Measurements from ENCODE around the gene TMEM253.

The TMEM253 gene

DNA sequence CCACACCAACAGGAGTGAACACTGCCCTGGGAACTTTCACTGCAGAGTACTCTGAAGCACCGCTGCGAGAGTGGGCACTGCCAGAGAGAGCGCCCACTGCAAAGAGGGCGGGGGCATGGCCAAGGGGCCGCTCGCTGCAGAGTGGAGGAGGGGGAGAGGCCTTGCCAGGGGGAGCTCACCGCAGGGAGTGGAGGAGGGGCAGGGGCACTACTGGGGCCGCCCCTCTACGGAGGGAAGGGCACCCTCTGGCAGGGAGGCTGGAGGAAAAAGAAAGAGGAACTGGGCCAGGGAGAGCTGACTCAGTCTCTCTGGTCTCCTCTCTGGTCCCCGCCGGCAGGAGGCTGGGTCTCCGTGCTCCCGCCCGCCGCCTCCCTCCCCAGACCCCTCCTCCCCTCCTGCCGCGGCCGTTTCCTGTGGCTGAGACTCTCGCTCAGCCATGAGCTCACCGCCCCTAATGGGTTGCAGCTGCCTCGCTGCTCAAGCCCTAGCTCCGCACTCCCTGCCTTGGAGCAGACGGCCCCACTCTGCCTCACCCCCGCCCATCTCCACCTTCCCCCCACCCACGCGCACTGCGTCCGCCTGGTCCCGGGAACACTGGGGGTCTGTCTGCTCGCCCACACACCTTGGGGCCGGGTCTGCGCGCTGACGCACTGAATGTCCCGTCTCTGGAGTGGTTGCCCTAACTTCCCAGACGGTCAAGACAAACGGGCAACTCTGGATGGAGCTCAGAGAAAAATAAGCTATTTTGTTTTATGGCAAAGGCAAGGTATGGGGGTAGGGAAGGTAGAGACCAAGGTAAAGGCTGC lies 29.4 kb upstream of the TMEM253 start:
- DNase-seq, result peak; percentile 83

DNA sequence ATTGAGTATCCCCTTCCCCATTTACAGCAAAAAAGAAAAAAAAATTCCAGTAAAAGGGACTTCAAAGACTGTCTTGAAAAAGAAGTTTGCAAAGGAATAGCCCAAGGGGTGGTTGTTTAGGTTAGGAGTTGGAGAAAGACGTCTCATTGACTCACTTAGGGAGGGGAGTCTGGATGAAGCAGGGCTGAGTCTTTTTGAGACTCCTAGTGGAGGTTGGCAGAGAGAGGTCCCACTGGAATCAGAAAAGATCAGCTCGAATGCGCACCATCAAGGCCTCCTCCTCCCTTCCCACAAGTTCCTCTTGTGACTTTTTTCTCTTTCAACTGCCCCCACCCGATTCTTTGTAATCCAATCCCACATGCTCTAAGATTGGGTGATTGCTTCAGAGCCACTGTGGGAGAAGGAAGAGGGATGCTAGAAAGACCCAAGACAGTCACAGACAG lies 28.8 kb upstream of the TMEM253 start:
- no peak for DNase-seq

DNA sequence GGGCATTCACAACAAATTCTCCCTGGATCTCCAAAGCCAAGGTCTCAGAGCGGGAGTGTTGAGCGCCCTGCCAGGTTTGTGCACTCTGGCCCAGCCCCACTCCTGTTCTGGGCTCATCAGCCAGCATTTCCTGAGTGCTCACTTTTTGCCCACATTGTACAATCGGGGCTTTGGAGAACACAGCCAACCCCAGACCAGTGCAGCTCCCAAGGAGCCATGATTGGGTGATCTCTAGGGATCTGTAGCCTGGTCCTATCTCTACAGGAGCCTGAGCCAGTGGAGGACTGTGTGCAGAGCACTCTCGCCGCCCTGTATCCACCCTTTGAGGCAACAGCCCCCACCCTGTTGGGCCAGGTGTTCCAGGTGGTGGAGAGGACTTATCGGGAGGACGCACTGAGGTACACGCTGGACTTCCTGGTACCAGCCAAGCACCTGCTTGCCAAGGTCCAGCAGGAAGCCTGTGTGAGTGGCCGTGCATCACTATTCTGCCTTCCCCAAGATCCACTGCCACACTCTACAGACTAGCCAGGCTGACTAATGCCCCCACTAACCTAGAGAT lies 28.0 kb upstream of the TMEM253 start:
- no peak for DNase-seq

DNA sequence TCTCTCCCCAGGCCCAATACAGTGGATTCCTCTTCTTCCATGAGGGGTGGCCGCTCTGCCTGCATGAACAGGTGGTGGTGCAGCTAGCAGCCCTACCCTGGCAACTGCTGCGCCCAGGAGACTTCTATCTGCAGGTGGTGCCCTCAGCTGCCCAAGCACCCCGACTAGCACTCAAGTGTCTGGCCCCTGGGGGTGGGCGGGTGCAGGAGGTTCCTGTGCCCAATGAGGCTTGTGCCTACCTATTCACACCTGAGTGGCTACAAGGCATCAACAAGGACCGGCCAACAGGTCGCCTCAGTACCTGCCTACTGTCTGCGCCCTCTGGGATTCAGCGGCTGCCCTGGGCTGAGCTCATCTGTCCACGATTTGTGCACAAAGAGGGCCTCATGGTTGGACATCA lies 26.9 kb upstream of the TMEM253 start:
- DNase-seq, result no peak

DNA sequence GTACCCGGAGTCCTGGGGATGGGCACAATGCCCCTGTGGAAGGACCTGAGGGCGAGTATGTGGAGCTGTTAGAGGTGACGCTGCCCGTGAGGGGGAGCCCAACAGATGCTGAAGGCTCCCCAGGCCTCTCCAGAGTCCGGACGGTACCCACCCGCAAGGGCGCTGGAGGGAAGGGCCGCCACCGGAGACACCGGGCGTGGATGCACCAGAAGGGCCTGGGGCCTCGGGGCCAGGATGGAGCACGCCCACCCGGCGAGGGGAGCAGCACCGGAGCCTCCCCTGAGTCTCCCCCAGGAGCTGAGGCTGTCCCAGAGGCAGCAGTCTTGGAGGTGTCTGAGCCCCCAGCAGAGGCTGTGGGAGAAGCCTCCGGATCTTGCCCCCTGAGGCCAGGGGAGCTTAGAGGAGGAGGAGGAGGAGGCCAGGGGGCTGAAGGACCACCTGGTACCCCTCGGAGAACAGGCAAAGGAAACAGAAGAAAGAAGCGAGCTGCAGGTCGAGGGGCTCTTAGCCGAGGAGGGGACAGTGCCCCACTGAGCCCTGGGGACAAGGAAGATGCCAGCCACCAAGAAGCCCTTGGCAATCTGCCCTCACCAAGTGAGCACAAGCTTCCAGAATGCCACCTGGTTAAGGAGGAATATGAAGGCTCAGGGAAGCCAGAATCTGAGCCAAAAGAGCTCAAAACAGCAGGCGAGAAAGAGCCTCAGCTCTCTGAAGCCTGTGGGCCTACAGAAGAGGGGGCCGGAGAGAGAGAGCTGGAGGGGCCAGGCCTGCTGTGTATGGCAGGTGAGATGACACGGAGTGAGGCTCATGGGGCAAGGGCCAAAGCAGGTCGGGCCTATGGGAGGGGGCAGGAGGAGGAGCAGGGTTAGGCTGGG lies 26.2 kb upstream of the TMEM253 start:
- no peak for DNase-seq

DNA sequence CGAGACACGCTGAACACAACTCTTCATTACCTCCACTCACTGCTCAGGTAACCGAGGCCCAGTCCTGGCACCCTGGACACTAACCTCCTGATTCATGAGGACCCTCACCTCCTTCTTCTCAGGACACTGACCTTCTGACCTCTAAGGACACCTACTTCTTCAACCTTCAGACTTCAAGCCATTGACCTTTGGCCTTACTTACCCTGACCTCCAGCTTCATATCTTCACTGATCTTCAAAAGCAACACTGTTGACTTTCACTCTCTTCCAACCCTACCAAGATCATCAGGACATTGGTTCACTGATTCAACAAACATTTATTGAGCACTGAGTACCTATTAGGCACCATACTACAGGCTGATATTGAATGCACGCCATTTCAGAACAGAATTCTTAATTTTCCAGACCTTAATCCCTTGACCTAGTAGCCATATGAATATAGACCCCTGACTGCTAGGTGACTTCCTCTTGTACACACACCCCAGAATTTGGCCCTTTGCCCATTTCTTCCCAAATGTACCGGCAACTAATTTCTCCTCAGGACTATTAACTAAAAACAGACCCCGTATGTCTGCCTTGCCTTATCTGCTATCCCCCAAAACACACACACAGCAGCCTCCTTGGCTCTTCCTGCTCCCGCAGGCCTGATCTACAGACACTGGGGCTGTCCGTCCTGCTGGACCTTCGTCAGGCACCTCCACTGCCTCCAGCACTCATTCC lies 25.0 kb upstream of the TMEM253 start:
- no peak for DNase-seq

DNA sequence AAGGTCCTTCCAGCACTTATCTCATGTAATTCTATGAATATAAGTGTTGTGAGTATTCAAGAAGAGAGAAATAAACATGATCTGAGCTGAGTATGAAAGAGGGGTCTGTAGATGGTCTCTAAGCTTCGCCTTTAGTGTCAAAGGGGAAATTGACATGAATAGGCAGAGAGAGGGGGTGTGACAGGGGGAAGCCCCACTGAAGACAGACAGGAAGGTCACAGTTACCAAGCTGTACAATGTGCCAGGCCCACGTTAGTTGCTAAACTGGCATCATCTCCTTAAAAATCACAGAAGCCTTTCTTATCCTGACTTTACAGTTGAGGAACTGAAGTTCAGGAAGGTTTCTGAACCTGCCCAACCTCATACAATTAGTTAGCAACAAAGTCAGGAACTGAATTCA lies 23.2 kb upstream of the TMEM253 start:
- no peak for DNase-seq

DNA sequence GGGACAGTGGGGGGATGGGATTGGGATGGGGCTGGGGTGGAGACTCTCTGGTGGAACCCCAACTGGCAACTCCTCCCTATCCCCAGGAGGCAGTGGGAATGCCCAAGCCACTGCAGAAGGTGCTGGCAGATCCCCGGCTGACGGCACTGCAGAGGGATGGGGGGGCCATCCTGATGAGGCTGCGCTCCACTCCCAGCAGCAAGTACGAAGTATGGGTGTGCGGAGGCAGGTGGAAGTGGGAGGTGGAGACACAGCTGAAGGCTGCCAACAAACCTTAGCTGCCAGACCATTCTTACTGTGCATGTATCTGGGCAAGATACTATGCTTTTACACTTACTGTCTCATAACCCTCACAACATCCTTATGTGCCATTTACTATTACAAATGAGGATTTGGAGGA lies 22.6 kb upstream of the TMEM253 start:
- DNase-seq, result no peak

DNA sequence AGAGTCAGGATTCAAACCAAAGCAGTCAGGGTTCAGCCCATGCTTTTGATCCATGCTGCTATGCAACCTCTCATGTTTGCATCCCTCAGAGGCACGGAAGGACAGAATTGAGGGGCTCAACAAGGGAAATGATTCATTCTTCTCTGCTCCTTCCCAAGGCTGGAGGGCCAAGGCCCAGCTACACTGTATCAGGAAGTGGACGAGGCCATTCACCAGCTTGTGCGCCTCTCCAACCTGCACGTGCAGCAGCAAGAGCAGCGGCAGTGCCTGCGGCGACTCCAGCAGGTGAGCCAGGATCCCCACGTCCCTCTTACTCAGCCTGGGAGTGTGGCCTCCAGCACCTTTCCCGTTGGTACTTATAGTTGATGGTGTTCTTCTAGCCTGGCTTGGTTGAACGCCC lies 22.1 kb upstream of the TMEM253 start:
- no peak for DNase-seq

DNA sequence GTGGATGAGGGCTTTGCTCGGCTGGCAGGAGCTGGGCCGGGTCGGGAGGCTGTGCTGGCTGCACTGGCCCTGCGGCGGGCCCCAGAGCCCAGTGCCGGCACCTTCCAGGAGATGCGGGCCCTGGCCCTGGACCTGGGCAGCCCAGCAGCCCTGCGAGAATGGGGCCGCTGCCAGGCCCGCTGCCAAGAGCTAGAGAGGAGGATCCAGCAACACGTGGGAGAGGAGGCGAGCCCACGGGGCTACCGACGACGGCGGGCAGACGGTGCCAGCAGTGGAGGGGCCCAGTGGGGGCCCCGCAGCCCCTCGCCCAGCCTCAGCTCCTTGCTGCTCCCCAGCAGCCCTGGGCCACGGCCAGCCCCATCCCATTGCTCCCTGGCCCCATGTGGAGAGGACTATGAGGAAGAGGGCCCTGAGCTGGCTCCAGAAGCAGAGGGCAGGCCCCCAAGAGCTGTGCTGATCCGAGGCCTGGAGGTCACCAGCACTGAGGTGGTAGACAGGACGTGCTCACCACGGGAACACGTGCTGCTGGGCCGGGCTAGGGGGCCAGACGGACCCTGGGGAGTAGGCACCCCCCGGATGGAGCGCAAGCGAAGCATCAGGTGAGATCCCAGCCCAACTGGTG lies 19.2 kb upstream of the TMEM253 start:
- no peak for DNase-seq

DNA sequence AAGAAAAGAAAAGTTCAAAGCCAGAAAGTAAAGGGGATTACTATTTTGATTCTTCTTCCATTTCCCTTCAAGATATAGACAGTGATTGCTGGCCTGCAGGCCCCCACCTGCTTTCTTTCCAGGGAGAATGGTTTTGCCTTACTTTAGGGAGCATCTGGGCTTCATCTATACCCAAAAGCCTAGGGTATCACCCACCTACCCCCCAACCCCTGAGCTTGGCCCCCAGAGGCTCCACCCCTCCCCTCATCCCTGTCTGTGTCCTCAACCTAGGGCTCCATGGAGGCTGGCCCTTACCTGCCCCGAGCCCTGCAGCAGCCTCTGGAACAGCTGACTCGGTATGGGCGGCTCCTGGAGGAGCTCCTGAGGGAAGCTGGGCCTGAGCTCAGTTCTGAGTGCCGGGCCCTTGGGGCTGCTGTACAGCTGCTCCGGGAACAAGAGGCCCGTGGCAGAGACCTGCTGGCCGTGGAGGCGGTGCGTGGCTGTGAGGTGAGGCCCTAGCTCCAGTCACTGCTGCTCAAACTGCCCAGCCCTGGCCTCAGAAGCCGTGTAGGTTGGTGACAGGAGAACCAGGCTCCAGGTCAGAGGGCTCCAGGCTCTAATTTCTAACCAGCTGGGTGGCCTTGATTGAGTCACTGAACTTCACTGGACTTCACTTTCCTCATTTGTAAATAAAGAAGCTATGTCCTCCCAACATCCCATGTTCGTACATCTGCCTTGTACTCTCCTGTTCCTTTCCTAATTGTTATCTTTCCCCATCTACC lies 17.1 kb upstream of the TMEM253 start:
- no peak for DNase-seq

DNA sequence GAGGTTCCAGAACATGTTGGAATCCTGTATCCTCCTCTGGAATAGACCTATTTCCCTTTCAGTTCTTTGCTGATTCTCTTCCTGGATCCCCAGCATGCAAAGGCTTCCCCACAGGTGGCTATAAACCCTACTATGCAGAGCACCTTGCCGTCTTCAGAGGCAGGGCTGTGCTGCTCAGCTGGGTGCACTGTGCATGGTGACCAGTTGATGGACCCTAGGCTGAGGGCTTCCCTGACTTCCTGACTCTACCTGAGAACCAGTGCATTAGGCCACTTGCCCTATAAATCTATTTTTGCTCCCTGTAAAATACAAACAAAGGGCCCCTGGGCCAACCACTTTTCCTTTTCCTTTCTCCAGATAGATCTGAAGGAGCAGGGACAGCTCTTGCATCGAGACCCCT lies 16.5 kb upstream of the TMEM253 start:
- no peak for DNase-seq

DNA sequence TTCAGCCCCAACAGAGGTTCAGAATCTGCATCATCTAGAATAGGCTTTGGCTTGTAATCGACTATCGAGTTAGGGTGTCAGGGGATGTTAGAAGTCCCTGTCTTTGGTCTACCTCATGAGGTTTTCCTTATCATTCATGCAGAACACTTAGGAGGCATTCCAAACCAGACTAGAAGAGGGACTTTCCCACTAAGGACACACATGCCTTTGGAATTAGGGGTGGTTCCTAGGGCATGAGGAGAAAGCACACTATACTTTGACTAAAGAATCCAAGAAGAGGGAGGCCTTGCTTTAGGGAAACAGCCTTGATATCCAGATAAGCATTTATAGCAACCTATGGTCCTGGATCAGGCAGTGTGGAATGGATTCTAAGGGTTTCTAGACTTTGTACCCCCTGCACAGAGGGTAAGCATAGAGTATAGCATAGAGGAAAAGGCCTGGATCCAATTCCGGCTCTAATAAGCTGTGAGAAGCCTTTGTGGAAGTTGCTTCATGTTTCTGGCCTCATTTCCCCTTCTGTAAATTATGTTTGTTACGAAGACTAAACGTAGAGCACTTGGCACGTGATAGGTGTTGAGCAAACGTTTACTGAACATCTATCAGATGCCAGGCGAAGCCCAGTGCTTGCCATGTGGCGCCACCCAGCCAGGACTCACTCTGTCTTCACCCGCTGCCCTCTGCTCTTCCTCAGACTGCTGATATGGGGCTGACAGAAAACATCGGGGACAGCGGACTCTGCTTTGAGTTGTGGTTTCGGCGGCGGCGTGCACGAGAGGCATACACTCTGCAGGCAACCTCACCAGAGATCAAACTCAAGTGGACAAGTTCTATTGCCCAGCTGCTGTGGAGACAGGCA lies 15.6 kb upstream of the TMEM253 start:
- no peak for DNase-seq

DNA sequence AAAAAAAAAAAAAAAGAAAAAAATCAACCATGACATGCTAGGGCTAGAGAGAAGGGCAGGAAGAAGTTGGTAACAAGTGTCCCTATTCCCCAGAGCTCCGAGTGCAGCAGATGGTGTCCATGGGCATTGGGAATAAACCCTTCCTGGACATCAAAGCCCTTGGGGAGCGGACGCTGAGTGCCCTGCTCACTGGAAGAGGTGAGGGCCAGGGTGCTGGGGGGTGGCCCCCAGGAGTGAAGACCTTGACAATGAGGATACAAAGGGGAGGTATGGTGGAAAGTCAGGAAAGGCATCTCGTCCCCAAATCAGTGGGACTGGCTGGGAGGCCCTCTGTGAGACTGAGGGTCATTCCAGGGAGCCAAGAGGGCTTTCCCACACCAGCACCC lies 14.0 kb upstream of the TMEM253 start:
- DNase-seq, result no peak

DNA sequence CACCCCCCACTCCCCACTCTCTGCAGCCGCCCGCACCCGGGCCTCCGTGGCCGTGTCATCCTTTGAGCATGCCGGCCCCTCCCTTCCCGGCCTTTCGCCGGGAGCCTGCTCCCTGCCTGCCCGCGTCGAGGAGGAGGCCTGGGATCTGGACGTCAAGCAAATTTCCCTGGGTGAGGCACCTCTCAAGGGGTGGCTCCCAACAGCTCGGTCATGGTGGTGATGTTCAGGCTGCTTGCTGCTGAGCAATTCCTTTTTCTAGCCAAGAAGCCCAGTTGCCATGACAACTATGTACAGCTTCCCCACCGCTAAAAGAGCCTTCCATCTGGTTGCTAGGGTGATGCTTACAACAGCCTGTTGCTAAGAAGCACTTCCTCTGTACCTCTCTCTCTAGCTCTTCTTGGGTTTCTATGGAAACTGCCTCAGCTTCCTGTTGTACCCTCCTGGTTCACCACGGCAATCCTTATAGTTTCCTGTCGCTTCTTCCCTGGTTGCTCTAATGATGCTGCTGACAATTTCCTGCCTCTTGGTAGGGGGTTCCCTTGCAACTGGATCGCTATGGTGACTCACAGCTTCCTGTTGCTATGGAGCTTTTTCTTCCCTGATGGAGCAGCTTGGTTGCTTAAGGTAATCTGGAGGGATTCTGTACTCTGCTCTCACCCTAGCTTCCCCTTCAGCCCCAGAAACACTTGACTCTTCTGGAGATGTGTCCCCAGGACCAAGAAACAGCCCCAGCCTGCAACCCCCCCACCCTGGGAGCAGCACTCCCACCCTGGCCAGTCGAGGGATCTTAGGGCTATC lies 13.4 kb upstream of the TMEM253 start:
- DNase-seq, result peak; percentile 56

DNA sequence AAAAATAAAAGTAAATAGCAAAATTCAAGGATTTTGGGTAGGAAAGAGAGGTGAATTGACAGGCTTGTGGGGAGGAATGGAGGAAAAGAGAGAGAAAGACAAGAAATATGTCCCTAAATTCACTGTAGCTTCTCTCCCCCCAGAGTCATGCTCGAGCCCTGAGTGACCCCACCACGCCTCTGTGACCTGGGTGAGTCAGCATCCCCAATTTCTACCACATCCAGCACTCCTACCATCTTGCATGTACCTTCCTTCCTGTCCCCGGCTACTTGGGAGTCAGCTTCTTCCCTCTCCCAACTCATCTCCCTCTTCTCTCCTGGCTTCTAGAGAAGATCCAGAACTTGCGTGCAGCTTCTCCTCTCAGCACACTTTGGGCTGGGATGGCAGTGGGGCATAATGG lies 12.2 kb upstream of the TMEM253 start:
- no peak for DNase-seq

DNA sequence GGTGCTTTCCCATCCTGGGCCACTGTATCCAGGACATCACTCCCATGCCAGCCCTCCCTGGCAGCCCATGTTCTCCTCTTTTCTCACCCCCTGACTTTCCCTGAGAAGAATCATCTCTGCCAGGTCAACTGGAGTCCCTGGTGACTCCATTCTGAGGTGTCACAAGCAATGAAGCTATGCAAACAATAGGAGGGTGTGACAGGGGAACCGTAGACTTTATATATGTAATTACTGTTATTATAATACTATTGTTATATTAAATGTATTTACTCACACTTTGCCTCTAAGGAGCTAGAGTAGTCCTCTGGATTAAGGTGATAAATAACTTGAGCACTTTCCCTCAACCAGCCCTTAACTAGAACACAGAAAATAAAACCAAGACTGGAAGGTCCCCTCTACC lies 11.6 kb upstream of the TMEM253 start:
- DNase-seq, result no peak

DNA sequence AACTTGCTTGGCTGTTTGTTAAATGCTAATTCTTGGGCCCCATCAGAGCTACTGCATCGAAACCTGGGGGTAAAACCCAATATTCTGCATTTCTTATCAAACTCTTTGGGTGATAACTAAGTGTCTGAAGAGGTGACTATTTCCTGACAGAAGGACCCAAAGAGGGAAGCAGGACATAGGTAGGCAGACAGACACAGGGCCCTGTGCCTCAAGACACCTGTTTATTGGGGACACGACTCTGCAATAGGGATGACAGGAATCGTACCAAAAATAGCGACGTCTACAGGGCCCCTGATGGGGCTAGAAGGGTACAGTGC lies 11.0 kb upstream of the TMEM253 start:
- no peak for DNase-seq

DNA sequence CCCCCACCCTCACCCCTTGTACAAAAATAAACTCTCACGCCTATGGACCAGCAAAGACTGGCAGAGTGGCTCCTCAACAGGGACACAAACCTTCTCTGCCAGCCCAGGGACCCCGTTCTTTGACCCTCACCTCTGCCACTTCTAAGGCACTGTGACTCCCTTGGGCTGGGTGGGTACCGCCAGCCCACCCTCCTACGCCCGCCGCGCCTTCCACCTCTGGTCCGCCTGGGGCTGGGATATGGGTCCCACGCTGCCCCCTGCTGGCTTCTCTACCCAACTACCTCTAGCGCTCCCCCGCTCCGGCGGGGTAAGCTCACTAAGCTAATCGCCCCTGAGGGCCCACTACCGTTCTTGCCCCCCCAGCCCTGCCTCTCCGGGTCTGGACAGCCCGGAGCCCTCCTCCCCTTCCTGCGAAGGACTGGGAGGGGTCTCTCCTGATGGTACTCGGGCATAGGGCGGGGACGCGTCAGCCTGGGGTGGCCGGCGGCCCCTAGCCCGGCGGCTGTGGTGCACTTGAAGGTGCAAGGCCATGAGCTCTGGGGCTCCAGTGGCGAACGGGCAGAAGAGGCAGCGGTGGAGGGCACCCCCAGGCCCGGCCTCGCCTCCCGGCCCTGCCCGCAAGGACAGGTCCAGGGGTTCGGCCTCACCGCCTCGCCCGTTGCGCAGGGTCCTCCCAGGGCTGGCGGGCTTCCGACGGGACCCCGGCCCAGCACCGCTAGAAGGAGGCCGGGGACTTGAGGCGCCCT lies 10.5 kb upstream of the TMEM253 start:
- no peak for DNase-seq

All from NCI-H2171 (cell line).